PC-9 (cell line): ENCODE data around the gene FAM114A2. TPM values are rescaled to one million over a fixed set of nuclear protein-coding genes. Genes with fewer than 3 reads are reported as not detected.

Experiments used
- BruUV-seq: library from RNA; stranded (reverse); fragments of 400-500 nt; replicated peaks from 2 replicates; lab custom pipeline; 2021; lab: Mats Ljungman, UMichigan
- CTCF ChIA-PET: fragments of 300-600 bp; sonication (Branson Sonifier 250); formaldehyde crosslinking; loops from one replicate; lab custom pipeline; 2022; ENCODE audit warnings: antibody characterized with exemption; lab: Charles Lee
- POLR2A ChIA-PET: fragments of 300-600 bp; sonication (Branson Sonifier 250); formaldehyde crosslinking; loops from one replicate; lab custom pipeline; 2022; ENCODE audit warnings: antibody characterized with exemption; ENCODE audit not compliant: unreplicated experiment; lab: Charles Lee
- DNase-seq, 2 experiments: peaks; one replicate each; pipeline versions ENCODE4 v3.0.0 to v3.0.0-alpha.2; 2015 to 2022; ENCODE audit warnings: mixed read lengths in 1 of 2
- H2AFZ ChIP-seq: fragments of 200-600 bp; sonication (generic); 2 replicates; pipeline ENCODE4 v1.8.1; 2017; ENCODE audit warnings: antibody characterized with exemption
- H3F3A ChIP-seq: fragments of 200-600 bp; sonication (generic); 2 replicates; pipeline ENCODE4 v1.8.1; 2017; ENCODE audit warnings: antibody characterized with exemption, mild to moderate bottlenecking, low read depth; ENCODE audit not compliant: insufficient read depth
- H3K27ac ChIP-seq: fragments of 200-600 bp; sonication (generic); 2 replicates; pipeline ENCODE4 v1.6.1; 2016; ENCODE audit warnings: mixed run types
- H3K27me3 ChIP-seq: fragments of 200-600 bp; sonication (generic); 2 replicates; pipeline ENCODE4 v1.6.1; 2016; ENCODE audit warnings: low read depth, mixed run types; ENCODE audit not compliant: insufficient read depth
- H3K36me3 ChIP-seq: fragments of 200-600 bp; sonication (generic); 2 replicates; pipeline ENCODE4 v1.6.1; 2016; ENCODE audit warnings: low read depth, mixed run types
- H3K4me1 ChIP-seq: fragments of 200-600 bp; sonication (generic); replicated peaks from 2 replicates; pipeline ENCODE4 v1.6.1; 2016; ENCODE audit warnings: mixed run types; ENCODE audit not compliant: insufficient read depth
- H3K4me2 ChIP-seq: fragments of 200-600 bp; sonication (generic); 2 replicates; pipeline ENCODE4 v1.6.1; 2017; ENCODE audit warnings: mixed run types
- H3K4me3 ChIP-seq: fragments of 200-600 bp; sonication (generic); 2 replicates; pipeline ENCODE4 v1.6.1; 2016; ENCODE audit warnings: mixed run types
- H3K79me2 ChIP-seq: fragments of 200-600 bp; sonication (generic); 2 replicates; pipeline ENCODE4 v1.6.1; 2017; ENCODE audit warnings: low read depth, mixed run types
- H3K9me2 ChIP-seq: fragments of 200-600 bp; sonication (generic); 2 replicates; pipeline ENCODE4 v1.8.1; 2017; ENCODE audit warnings: mild to moderate bottlenecking; ENCODE audit not compliant: insufficient read depth
- H3K9me3 ChIP-seq: fragments of 200-600 bp; sonication (generic); 2 replicates; pipeline ENCODE4 v1.8.1; 2016; ENCODE audit warnings: low read depth; ENCODE audit not compliant: insufficient read depth
- H4K20me1 ChIP-seq: fragments of 200-600 bp; sonication (generic); 2 replicates; pipeline ENCODE4 v1.8.1; 2017; ENCODE audit not compliant: insufficient read depth
- CTCF ChIP-seq: fragments of 200-600 bp; sonication (generic); conservative IDR thresholded peaks from 2 replicates; pipeline ENCODE4 v1.6.1; 2017; ENCODE audit warnings: mixed run types, antibody characterized with exemption, mild to moderate bottlenecking, moderate library complexity
- EZH2 ChIP-seq: fragments of 200-600 bp; sonication (generic); IDR thresholded peaks from 2 replicates; pipeline ENCODE4 v1.8.0; 2017; ENCODE audit warnings: antibody characterized with exemption, low read depth
- intact Hi-C: fragments of 100-400 bp; cut with micrococcal nuclease; formaldehyde crosslinking; loops from one replicate; pipeline ENCODE4 v1.10.0; 2022; ENCODE audit not compliant: unreplicated experiment
- total RNA-seq: library from RNA; stranded (reverse); gene quantifications from 2 replicates; pipeline ENCODE4 v1.2.3, GENCODE V29; 2021

FAM114A2 gene
- total RNA-seq, 1 experiment from 2014 or later, result 18.9 TPM

DNA sequence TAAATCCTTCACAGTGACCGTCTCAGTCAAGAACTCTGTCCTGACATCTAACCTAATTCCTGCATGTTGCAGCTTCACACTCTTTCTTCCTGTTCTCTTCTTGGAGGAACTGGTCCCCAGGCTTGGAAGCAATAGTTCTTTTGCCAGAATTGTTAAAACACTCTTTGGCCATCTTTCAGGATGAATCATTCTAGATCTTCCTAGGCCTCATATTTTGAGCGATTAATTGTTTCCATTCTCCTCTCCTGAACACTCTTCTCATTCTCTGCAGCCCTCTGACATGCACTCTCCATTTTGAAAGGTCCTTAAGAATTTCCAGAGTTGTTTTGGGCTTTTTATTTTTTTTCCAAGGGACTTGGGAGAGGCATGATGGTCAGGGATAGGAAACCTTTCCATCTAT lies 85.8 kb downstream of the FAM114A2 start:
- intact Hi-C loops, result no loop called here
- Histone ChIP-seq H3F3A (no peaks in the 10 kb centered on the region), H4K20me1 (no peaks in the 10 kb centered on the region), H3K9me3 (no peaks in the 10 kb centered on the region), H3K79me2 (no peaks in the 10 kb centered on the region), H3K4me1 (no peaks in the 10 kb centered on the region), H3K4me2 (no peak overlapping the region), H3K4me3 (no peak overlapping the region), H2AFZ (no peak overlapping the region), H3K9me2 (peaks cover 3% of the 10 kb centered on the region; the same call in 1 of the 2 replicates), H3K27me3 (peaks cover 49% of the 10 kb centered on the region), H3K36me3 (no peaks in the 10 kb centered on the region), H3K27ac (no peak overlapping the region)
- CTCF ChIA-PET, result no interaction called here
- BruUV-seq, result no TSS peak
- TF ChIP-seq CTCF (no peak), EZH2 (no peak)
- POLR2A ChIA-PET, result no interaction called here
- DNase-seq, result no peak

- no TSS peak for BruUV-seq
- no peaks in the 10 kb centered on the region for H3F3A ChIP-seq
- TF ChIP-seq EZH2 (no peak), CTCF (no peak)
These were observed 86.7 kb downstream of the FAM114A2 start for GRCh38 chr5:153952057-153952456.

GRCh38 chr5:153941265-153941664 lies 97.4 kb downstream of the FAM114A2 start:
- Histone ChIP-seq H3F3A (no peaks in the 10 kb centered on the region), H3K9me3 (peaks cover 4% of the 10 kb centered on the region; the same call in 1 of the 2 replicates), H3K27me3 (peaks cover under 1% of the 10 kb centered on the region; the same call in 1 of the 2 replicates), H2AFZ (no peak overlapping the region), H3K27ac (no peak overlapping the region), H3K4me1 (no peaks in the 10 kb centered on the region), H3K9me2 (no peaks in the 10 kb centered on the region), H4K20me1 (no peaks in the 10 kb centered on the region), H3K36me3 (no peaks in the 10 kb centered on the region), H3K79me2 (no peaks in the 10 kb centered on the region), H3K4me3 (no peak overlapping the region), H3K4me2 (no peak overlapping the region)
- intact Hi-C loops, result no loop called here
- ChIA-PET CTCF (no interaction called here), POLR2A (no interaction called here)
- BruUV-seq, result no TSS peak
- DNase-seq, result no peak
- TF ChIP-seq EZH2 (no peak), CTCF (no peak)

More at GRCh38 chr5:153952057-153952456, 86.7 kb downstream of the FAM114A2 start:
- intact Hi-C loops, result no loop called here
- H3K4me3 ChIP-seq, result no peak overlapping the region
- no peaks in the 10 kb centered on the region for H3K4me1 ChIP-seq
- peaks cover 3% of the 10 kb centered on the region; the same call in 1 of the 2 replicates for H3K9me2 ChIP-seq
- no peaks in the 10 kb centered on the region for H4K20me1 ChIP-seq
- no peaks in the 10 kb centered on the region for H3K36me3 ChIP-seq
- CTCF ChIA-PET, result interaction anchor here (1.0 kb wide), 1 partner anchor 13 kb away, joined by 3 read pairs; no protein-coding TSS in a partner anchor
- POLR2A ChIA-PET, result no interaction called here
- no peak for DNase-seq
- no peak overlapping the region for H3K27ac ChIP-seq
- H3K27me3 ChIP-seq, result peaks cover 40% of the 10 kb centered on the region; the same call in 1 of the 2 replicates
- H2AFZ ChIP-seq, result no peak overlapping the region
- H3K9me3 ChIP-seq, result no peaks in the 10 kb centered on the region
- H3K4me2 ChIP-seq, result no peak overlapping the region
- no peaks in the 10 kb centered on the region for H3K79me2 ChIP-seq

Other genes starting within 250 kb of the FAM114A2 start
- 24.4 and 29.3 TPM in 2 replicates for gene MFAP3, start 57 bp upstream of the FAM114A2 start, total RNA-seq
- gene GALNT10, start 151.8 kb upstream of the FAM114A2 start, total RNA-seq, result 74.0 and 101 TPM in 2 replicates